Right cardiac atrium (tissue), 5 donors: Measurements from ENCODE around the gene RNF113A. TPM values are rescaled to one million over a fixed set of nuclear protein-coding genes. Genes with fewer than 3 reads are reported as not detected.

ENCODE experiments used
- ATAC-seq, 2 donors: fragments of 200-7000 bp; cut with Tn5 transposase; one replicate each; pipeline versions ENCODE4 v1.8.0 to v1.9.1; 2020; ENCODE audit warnings: moderate library complexity in 2 of 2, mild to moderate bottlenecking in 1 of 2
- DNase-seq, 3 donors: peaks; one replicate each; pipeline ENCODE4 v3.0.0-alpha.2; 2020
- H3K27ac ChIP-seq: one replicate; pipeline ENCODE4 v1.5.1; 2013; ENCODE audit warnings: mild to moderate bottlenecking, low read length, control low read depth, moderate library complexity
- H3K27me3 ChIP-seq: one replicate; pipeline ENCODE4 v1.6.1; 2013; ENCODE audit not compliant: control insufficient read depth, insufficient read depth
- H3K4me1 ChIP-seq: one replicate; pipeline ENCODE4 v1.6.1; 2013; ENCODE audit warnings: low read length; ENCODE audit not compliant: control insufficient read depth, insufficient read depth
- H3K4me3 ChIP-seq: one replicate; pipeline ENCODE4 v1.5.1; 2013; ENCODE audit warnings: low read length, control low read depth
- H3K9me3 ChIP-seq: one replicate; pipeline ENCODE4 v1.6.1; 2013; ENCODE audit warnings: low read length; ENCODE audit not compliant: control insufficient read depth
- WGBS: extraction: QIAGEN DNeasy Blood & Tissue Kit; methylation state at CpG from one replicate; pipeline ENCODE4 v1.1.7; 2013; 5-methylcytosine and 5-hydroxymethylcytosine counted together
- intact Hi-C, 4 donors: fragments of 100-400 bp; cut with DNase I; formaldehyde crosslinking; loops; one replicate each; pipeline versions ENCODE4 v1.11.0 to v1.14.0; 2022 to 2023
- polyA plus RNA-seq: library from polyadenylated mRNA; stranded (reverse); fragments of 200-250 nt; gene quantifications from one replicate; pipeline ENCODE4 v1.2.3, GENCODE V29; 2013
- total RNA-seq, 4 donors: library from RNA; stranded (reverse); fragmentation: NEBNext Ultra II Directional; extraction: Animal tissue kit (Norgen Biotek cat#: 25700); gene quantifications; one replicate each; pipeline ENCODE4 v1.2.1, GENCODE V29; 2021
- donor health status: healthy with polysubstance abuse.
- donor health status: DM: no; HTN: yes; CAD: no.
- donor health status: DM: no; HTN: no; CAD: no.
- donor health status: DM: no; HTN: yes; CAD: no; lungs with severe emphysema.
- donor health status: DM: yes; HTN: yes; CAD: no.

Gene RNF113A
- total and polyA plus RNA-seq, 5 donors: 9.0 to 11.6 (median 9.9) TPM

GRCh38 chrX:119887721-119888425 is 16.3 kb upstream of the RNF113A start:
- Histone ChIP-seq H3K27me3 (no peaks in the 10 kb centered on the region), H3K4me1 (no peaks in the 10 kb centered on the region), H3K4me3 (peak overlapping the region; percentile 16), H3K9me3 (no peaks in the 10 kb centered on the region), H3K27ac (no peak overlapping the region)
- ATAC-seq: peak; percentile 84 to 91
- WGBS: 5% methylated on average over 37 of the region's 40 CpGs
- intact Hi-C loops: no loop called here
- DNase-seq: peak; percentile 68 to 84 (median 83)

GRCh38 chrX:119885554-119886428 is 14.3 kb upstream of the RNF113A start:
- ATAC-seq: no peak
- Histone ChIP-seq H3K4me1 (no peaks in the 10 kb centered on the region), H3K4me3 (no peak overlapping the region), H3K9me3 (no peaks in the 10 kb centered on the region), H3K27me3 (no peaks in the 10 kb centered on the region), H3K27ac (no peak overlapping the region)
- no peak for DNase-seq
- intact Hi-C loops: no loop called here
- WGBS: 86% methylated on average over 11 of the region's 11 CpGs

- 56% methylated on average over 11 of the region's 11 CpGs for WGBS
- no peaks in the 10 kb centered on the region for H3K9me3 ChIP-seq
- DNase-seq (no peak), ATAC-seq (peak; percentile 72 to 78)
- H3K4me1 ChIP-seq: no peaks in the 10 kb centered on the region
- intact Hi-C loops: no loop called here
- H3K27ac ChIP-seq: no peak overlapping the region
- H3K4me3 ChIP-seq: no peak overlapping the region
- H3K27me3 ChIP-seq: no peaks in the 10 kb centered on the region
Observed at GRCh38 chrX:119880552-119881437, 9.3 kb upstream of the RNF113A start.

- 81% methylated on average over 5 of the region's 5 CpGs for WGBS
Observed at GRCh38 chrX:119880076-119880475, 8.5 kb upstream of the RNF113A start.

GRCh38 chrX:119878740-119879139 is 7.2 kb upstream of the RNF113A start:
- intact Hi-C loops: no loop called here
- Histone ChIP-seq H3K4me1 (no peaks in the 10 kb centered on the region), H3K9me3 (no peaks in the 10 kb centered on the region), H3K27me3 (no peaks in the 10 kb centered on the region), H3K4me3 (no peak overlapping the region), H3K27ac (no peak overlapping the region)
- DNase-seq (no peak), ATAC-seq (no peak)
- 72% methylated on average over 2 of the region's 2 CpGs for WGBS

More at GRCh38 chrX:119880076-119880475, 8.5 kb upstream of the RNF113A start:
- Histone ChIP-seq H3K27ac (no peak overlapping the region), H3K9me3 (no peaks in the 10 kb centered on the region), H3K4me3 (no peak overlapping the region), H3K4me1 (no peaks in the 10 kb centered on the region), H3K27me3 (no peaks in the 10 kb centered on the region)
- DNase-seq: no peak
- intact Hi-C loops: no loop called here
- no peak for ATAC-seq

GRCh38 chrX:119871245-119871598 is 311 bp downstream of the RNF113A start:
- H3K9me3 ChIP-seq: no peaks in the 10 kb centered on the region
- DNase-seq (peak in 1 of 3 donors; percentile 53), ATAC-seq (peak; percentile 42 to 53)
- WGBS: under 1% methylated on average over 26 of the region's 26 CpGs
- H3K4me1 ChIP-seq: no peaks in the 10 kb centered on the region
- H3K27me3 ChIP-seq: no peaks in the 10 kb centered on the region
- intact Hi-C loops: no loop called here
- H3K4me3 ChIP-seq: peak overlapping the region; percentile 67
- peak overlapping the region; percentile 99 for H3K27ac ChIP-seq

- H3K4me1 ChIP-seq: no peaks in the 10 kb centered on the region
- WGBS: under 1% methylated on average over 25 of the region's 25 CpGs
- intact Hi-C loops: no loop called here
- H3K9me3 ChIP-seq: no peaks in the 10 kb centered on the region
- peak overlapping the region; percentile 99 for H3K27ac ChIP-seq
- H3K4me3 ChIP-seq: peak overlapping the region; percentile 67
- peak; percentile 42 to 44 for ATAC-seq
- H3K27me3 ChIP-seq: no peaks in the 10 kb centered on the region
- no peak for DNase-seq
Observed at GRCh38 chrX:119870626-119871131, 854 bp downstream of the RNF113A start.

- intact Hi-C loops: no loop called here
- no peak for ATAC-seq
- 14% methylated on average over 10 of the region's 10 CpGs for WGBS
- no peak for DNase-seq
- Histone ChIP-seq H3K27me3 (no peaks in the 10 kb centered on the region), H3K4me3 (peak overlapping the region; percentile 70), H3K27ac (peak overlapping the region; percentile 37), H3K9me3 (no peaks in the 10 kb centered on the region), H3K4me1 (no peaks in the 10 kb centered on the region)
Observed at GRCh38 chrX:119853444-119853843, 18.1 kb downstream of the RNF113A start.

GRCh38 chrX:119852382-119853353 is 18.9 kb downstream of the RNF113A start, which contains the start of gene UPF3B:
TSS of gene UPF3B (minus strand) at chrX:119852963. CDS start at chrX:119852928, 35 bp downstream.
- peak within 1 kb of the TSS; percentile 97 for H3K27ac ChIP-seq
- ATAC-seq: peak; percentile 99 to 100
- under 1% methylated on average over 54 of the region's 54 CpGs for WGBS

More at GRCh38 chrX:119852382-119853353, 18.9 kb downstream of the RNF113A start, which contains the start of gene UPF3B:
- Histone ChIP-seq H3K9me3 (no peaks in the 10 kb centered on the region), H3K27me3 (no peaks in the 10 kb centered on the region), H3K4me1 (no peaks in the 10 kb centered on the region), H3K4me3 (peak within 1 kb of the TSS; percentile 70)
- DNase-seq: peak; percentile 96 to 97 (median 97)
- intact Hi-C loops: no loop called here
